GM23338 (cell line): ENCODE measurements around the gene SLC30A3. TPM values are rescaled to one million over a fixed set of nuclear protein-coding genes. Genes with fewer than 3 reads are reported as not detected.

Experiments used
- ATAC-seq: fragments of 200-7000 bp; cut with Tn5 transposase; 3 replicates; pipeline ENCODE4 v1.9.1; 2020
- DNase-seq: peaks from one replicate; pipeline ENCODE4 v3.0.0-alpha.2; 2015; ENCODE audit warnings: low spot score
- H2AFZ ChIP-seq: fragments of 200-600 bp; sonication (generic); 2 replicates; pipeline ENCODE4 v1.8.0; 2016; ENCODE audit warnings: antibody characterized with exemption, mild to moderate bottlenecking, moderate library complexity
- H3F3A ChIP-seq: fragments of 200-600 bp; sonication (generic); replicated peaks from 2 replicates; pipeline ENCODE4 v1.8.0; 2017; ENCODE audit warnings: antibody characterized with exemption, mixed run types, low read depth
- H3K27ac ChIP-seq: fragments of 200-600 bp; sonication (generic); 2 replicates; pipeline ENCODE4 v1.6.1; 2016; ENCODE audit warnings: low read depth
- H3K27me3 ChIP-seq: fragments of 200-600 bp; sonication (generic); 2 replicates; pipeline ENCODE4 v1.8.0; 2016; ENCODE audit warnings: mild to moderate bottlenecking, mixed run types, moderate library complexity; ENCODE audit not compliant: insufficient read depth
- H3K36me3 ChIP-seq: fragments of 200-600 bp; sonication (generic); 2 replicates; pipeline ENCODE4 v1.8.0; 2016; ENCODE audit warnings: mild to moderate bottlenecking; ENCODE audit not compliant: insufficient read depth
- H3K4me1 ChIP-seq: fragments of 200-600 bp; sonication (generic); 2 replicates; pipeline ENCODE4 v1.8.0; 2016; ENCODE audit warnings: mild to moderate bottlenecking, moderate library complexity; ENCODE audit not compliant: insufficient read depth
- H3K4me2 ChIP-seq: fragments of 200-600 bp; sonication (generic); 2 replicates; pipeline ENCODE4 v1.7.1; 2017; ENCODE audit warnings: mixed run types
- H3K4me3 ChIP-seq: fragments of 200-600 bp; sonication (generic); 2 replicates; pipeline ENCODE4 v1.6.1; 2016; ENCODE audit warnings: mixed run types
- H3K79me2 ChIP-seq: fragments of 200-600 bp; sonication (generic); replicated peaks from 2 replicates; pipeline ENCODE4 v1.8.0; 2017; ENCODE audit warnings: mild to moderate bottlenecking; ENCODE audit not compliant: insufficient read depth
- H3K9me2 ChIP-seq: fragments of 200-600 bp; sonication (generic); 2 replicates; pipeline ENCODE4 v1.8.0; 2017; ENCODE audit not compliant: insufficient read depth
- H4K20me1 ChIP-seq: fragments of 200-600 bp; sonication (generic); replicated peaks from 2 replicates; pipeline ENCODE4 v1.8.0; 2017; ENCODE audit warnings: mild to moderate bottlenecking; ENCODE audit not compliant: insufficient read depth
- H3K27ac Mint-ChIP-seq: 2 replicates; pipeline ENCODE4 v1.8.0; 2020; ENCODE audit warnings: inconsistent platforms, mild to moderate bottlenecking, moderate library complexity, mixed read lengths
- H3K27me3 Mint-ChIP-seq: 3 replicates; pipeline ENCODE4 v1.8.0; 2022; ENCODE audit warnings: low read depth, mild to moderate bottlenecking, moderate library complexity, mixed read lengths, inconsistent platforms; ENCODE audit not compliant: insufficient read depth, poor library complexity
- H3K36me3 Mint-ChIP-seq: 3 replicates; pipeline ENCODE4 v1.8.0; 2021; ENCODE audit warnings: low read depth, mild to moderate bottlenecking, inconsistent platforms, moderate library complexity, mixed read lengths
- H3K4me1 Mint-ChIP-seq: 3 replicates; pipeline ENCODE4 v1.8.0; 2020; ENCODE audit warnings: mild to moderate bottlenecking, inconsistent platforms, mixed read lengths
- H3K4me3 Mint-ChIP-seq: 3 replicates; pipeline ENCODE4 v1.8.0; 2021; ENCODE audit warnings: moderate library complexity, mild to moderate bottlenecking, inconsistent platforms, mixed read lengths
- H3K9me3 Mint-ChIP-seq: 3 replicates; pipeline ENCODE4 v1.8.0; 2020; ENCODE audit warnings: moderate library complexity, mild to moderate bottlenecking, inconsistent platforms, mixed read lengths
- CREB1 ChIP-seq: fragments of 250-450 bp; sonication (Bioruptor Pico); IDR thresholded peaks from 2 replicates; pipeline ENCODE4 v1.5.0; 2020; ENCODE audit warnings: low read depth, mild to moderate bottlenecking, moderate library complexity
- ETS1 ChIP-seq: IDR thresholded peaks from 2 replicates; pipeline ENCODE4 v1.6.1; 2016; ENCODE audit warnings: antibody characterized with exemption
- EZH2 ChIP-seq: fragments of 200-600 bp; sonication (generic); IDR thresholded peaks from one replicate; pipeline ENCODE4 v1.8.0; 2017; ENCODE audit warnings: antibody characterized with exemption, mild to moderate bottlenecking, low read depth; ENCODE audit not compliant: unreplicated experiment
- EZH2phosphoT487 ChIP-seq: fragments of 200-600 bp; sonication (generic); IDR thresholded peaks from one replicate; pipeline ENCODE4 v1.8.1; 2018; ENCODE audit warnings: antibody characterized with exemption; ENCODE audit not compliant: unreplicated experiment
- JUNB ChIP-seq: IDR thresholded peaks from one replicate; pipeline ENCODE4 v1.6.1; 2016; ENCODE audit warnings: antibody characterized with exemption; ENCODE audit not compliant: unreplicated experiment
- NANOG ChIP-seq: IDR thresholded peaks from 2 replicates; pipeline ENCODE4 v1.6.1; 2016; ENCODE audit warnings: antibody characterized with exemption, borderline replicate concordance
- POLR2AphosphoS5 ChIP-seq: IDR thresholded peaks from 2 replicates; pipeline ENCODE4 v1.6.1; 2016; ENCODE audit warnings: antibody characterized with exemption, low read depth
- STAT1 ChIP-seq: IDR thresholded peaks from one replicate; pipeline ENCODE4 v1.6.1; 2016; ENCODE audit warnings: antibody characterized with exemption; ENCODE audit not compliant: unreplicated experiment
- ZNF114 ChIP-seq: fragments of 250-450 bp; sonication (Bioruptor Pico); IDR thresholded peaks from 2 replicates; pipeline ENCODE4 v1.5.0; 2020; ENCODE audit warnings: mild to moderate bottlenecking, moderate library complexity
- ZNF331 ChIP-seq: fragments of 250-450 bp; sonication (Bioruptor Pico); IDR thresholded peaks from 2 replicates; pipeline ENCODE4 v1.5.0; 2020; ENCODE audit warnings: low read depth, mild to moderate bottlenecking, moderate library complexity
- ZNF462 ChIP-seq: fragments of 250-450 bp; sonication (Bioruptor Pico); IDR thresholded peaks from 2 replicates; pipeline ENCODE4 v1.5.0; 2020; ENCODE audit warnings: mild to moderate bottlenecking, moderate library complexity
- polyA plus RNA-seq: library from polyadenylated mRNA; unstranded; fragments of >200 nt; fragmentation: Nextera tagmentation; extraction: Ambion mirVana; gene quantifications from 2 replicates; pipeline ENCODE4 v1.2.1, GENCODE V29; 2016
- total RNA-seq: library from RNA; depleted of rRNA; stranded (reverse); fragments of >200 nt; shearing (Covaris generic); gene quantifications from 2 replicates; pipeline ENCODE4 v1.2.3, GENCODE V29; 2014
- TF ChIP-seq, protein P1 (sequence below): IDR thresholded peaks from one replicate; pipeline ENCODE4 v1.6.1; 2018; ENCODE audit warnings: antibody characterized with exemption; ENCODE audit not compliant: unreplicated experiment
- TF ChIP-seq, protein P2 (sequence below), 2 experiments: fragments of 200-600 bp in 1 of 2; sonication (generic) in 1 of 2; conservative IDR thresholded peaks; 2 replicates each; pipeline versions ENCODE4 v1.5.1 to v1.6.1; 2016 to 2017; ENCODE audit warnings: antibody characterized with exemption in 2 of 2, low read depth in 2 of 2, mild to moderate bottlenecking in 2 of 2, moderate library complexity in 1 of 2

The SLC30A3 gene
- total and polyA plus RNA-seq, 2 experiments from 2014 or later, result 4.1 to 8.3 TPM

DNA sequence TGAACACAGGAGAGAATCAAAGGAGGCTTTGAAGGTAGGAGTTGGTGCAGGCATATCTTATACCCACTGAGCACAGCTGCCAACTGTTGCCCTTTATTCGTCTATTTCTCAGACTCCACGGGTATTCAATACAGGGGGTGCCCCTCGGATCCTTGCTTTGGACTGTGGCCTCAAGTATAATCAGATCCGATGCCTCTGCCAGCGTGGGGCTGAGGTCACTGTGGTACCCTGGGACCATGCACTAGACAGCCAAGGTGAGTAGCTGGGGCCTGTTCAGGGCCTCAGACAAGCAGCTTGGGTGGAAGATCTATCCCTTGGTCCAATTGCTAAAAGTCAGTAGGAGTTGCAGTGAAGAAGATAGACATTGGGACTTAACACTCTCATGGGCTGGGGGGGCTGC, 40.4 kb downstream of the SLC30A3 start:
- Histone ChIP-seq H3K4me2 (no peak overlapping the region), H3K4me3 (no peak overlapping the region), H2AFZ (no peak overlapping the region), H3K9me2 (no peaks in the 10 kb centered on the region), H4K20me1 (peaks cover 10% of the 10 kb centered on the region), H3K27ac (no peak overlapping the region), H3K36me3 (peaks cover 64% of the 10 kb centered on the region), H3K4me1 (peaks cover 6% of the 10 kb centered on the region; the same call in 1 of the 2 replicates), H3K27me3 (no peaks in the 10 kb centered on the region), H3F3A (peaks cover 12% of the 10 kb centered on the region; the same call in 1 of the 2 replicates), H3K79me2 (peaks cover 19% of the 10 kb centered on the region)
- Mint-ChIP-seq H3K4me3 (no peak overlapping the region), H3K27me3 (peaks cover 12% of the 10 kb centered on the region), H3K4me1 (peaks cover 13% of the 10 kb centered on the region), H3K36me3 (peaks cover 97% of the 10 kb centered on the region), H3K9me3 (no peaks in the 10 kb centered on the region), H3K27ac (no peak overlapping the region)
- no peak for ATAC-seq
- TF ChIP-seq, protein P1, sequence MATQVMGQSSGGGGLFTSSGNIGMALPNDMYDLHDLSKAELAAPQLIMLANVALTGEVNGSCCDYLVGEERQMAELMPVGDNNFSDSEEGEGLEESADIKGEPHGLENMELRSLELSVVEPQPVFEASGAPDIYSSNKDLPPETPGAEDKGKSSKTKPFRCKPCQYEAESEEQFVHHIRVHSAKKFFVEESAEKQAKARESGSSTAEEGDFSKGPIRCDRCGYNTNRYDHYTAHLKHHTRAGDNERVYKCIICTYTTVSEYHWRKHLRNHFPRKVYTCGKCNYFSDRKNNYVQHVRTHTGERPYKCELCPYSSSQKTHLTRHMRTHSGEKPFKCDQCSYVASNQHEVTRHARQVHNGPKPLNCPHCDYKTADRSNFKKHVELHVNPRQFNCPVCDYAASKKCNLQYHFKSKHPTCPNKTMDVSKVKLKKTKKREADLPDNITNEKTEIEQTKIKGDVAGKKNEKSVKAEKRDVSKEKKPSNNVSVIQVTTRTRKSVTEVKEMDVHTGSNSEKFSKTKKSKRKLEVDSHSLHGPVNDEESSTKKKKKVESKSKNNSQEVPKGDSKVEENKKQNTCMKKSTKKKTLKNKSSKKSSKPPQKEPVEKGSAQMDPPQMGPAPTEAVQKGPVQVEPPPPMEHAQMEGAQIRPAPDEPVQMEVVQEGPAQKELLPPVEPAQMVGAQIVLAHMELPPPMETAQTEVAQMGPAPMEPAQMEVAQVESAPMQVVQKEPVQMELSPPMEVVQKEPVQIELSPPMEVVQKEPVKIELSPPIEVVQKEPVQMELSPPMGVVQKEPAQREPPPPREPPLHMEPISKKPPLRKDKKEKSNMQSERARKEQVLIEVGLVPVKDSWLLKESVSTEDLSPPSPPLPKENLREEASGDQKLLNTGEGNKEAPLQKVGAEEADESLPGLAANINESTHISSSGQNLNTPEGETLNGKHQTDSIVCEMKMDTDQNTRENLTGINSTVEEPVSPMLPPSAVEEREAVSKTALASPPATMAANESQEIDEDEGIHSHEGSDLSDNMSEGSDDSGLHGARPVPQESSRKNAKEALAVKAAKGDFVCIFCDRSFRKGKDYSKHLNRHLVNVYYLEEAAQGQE, result no peak
- TF ChIP-seq ZNF331 (no peak), POLR2AphosphoS5 (no peak), EZH2phosphoT487 (no peak), NANOG (no peak), ETS1 (no peak), CREB1 (CRISPR knock-in tag) (no peak), STAT1 (no peak), ZNF114 (CRISPR knock-in tag) (no peak), JUNB (no peak), ZNF462 (CRISPR knock-in tag) (no peak), EZH2 (no peak)
- TF ChIP-seq, protein P2, sequence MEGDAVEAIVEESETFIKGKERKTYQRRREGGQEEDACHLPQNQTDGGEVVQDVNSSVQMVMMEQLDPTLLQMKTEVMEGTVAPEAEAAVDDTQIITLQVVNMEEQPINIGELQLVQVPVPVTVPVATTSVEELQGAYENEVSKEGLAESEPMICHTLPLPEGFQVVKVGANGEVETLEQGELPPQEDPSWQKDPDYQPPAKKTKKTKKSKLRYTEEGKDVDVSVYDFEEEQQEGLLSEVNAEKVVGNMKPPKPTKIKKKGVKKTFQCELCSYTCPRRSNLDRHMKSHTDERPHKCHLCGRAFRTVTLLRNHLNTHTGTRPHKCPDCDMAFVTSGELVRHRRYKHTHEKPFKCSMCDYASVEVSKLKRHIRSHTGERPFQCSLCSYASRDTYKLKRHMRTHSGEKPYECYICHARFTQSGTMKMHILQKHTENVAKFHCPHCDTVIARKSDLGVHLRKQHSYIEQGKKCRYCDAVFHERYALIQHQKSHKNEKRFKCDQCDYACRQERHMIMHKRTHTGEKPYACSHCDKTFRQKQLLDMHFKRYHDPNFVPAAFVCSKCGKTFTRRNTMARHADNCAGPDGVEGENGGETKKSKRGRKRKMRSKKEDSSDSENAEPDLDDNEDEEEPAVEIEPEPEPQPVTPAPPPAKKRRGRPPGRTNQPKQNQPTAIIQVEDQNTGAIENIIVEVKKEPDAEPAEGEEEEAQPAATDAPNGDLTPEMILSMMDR (conservative IDR thresholded peaks at IDR 0.05; ENCODE audit: low read depth in 2 of 2), result no peak
- no peak for DNase-seq
